ENCODE results near the gene IMMP2L.

The IMMP2L gene

DNA sequence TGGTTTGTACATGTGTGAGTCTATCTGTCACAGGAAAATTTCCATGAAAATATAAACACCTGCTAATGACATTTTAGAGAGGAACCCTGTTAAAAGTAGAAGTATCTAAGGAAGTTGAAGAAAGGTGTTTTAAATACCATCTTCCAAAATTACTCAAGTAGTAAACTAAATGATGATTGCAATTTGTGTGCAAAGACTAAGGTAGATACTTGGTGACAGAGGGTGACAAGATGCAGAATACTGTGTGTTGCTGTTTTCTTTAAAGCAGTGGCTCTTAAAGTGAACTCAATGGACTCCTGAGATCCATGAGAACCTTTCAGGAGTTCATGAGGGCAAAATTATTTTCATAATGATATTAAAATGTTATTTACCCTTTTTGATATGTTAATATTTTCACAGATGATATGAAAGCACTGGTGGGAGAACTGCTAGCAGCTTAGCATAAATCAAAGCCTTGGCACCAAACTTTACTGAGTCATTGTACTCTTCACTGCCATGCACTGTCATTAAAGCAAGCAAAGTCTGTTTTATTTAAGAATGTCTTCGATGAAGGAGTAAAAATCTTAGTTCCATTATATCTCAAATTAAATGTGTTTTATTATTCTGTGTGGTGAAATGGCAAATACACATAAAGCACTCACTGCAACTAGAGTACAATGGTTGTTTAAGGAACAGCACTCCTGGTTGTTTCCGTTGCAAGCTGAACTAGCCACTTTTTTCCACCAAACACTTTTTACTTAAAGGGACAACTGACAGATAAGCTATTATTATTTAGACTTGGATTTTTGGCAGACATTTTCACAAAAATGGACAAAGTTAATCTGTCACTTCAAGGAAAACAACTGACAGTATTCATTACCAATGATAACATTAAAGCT, 337.7 kb downstream of the IMMP2L start:
- H3K4me1 ChIP-seq (ENCODE audit: control insufficient read depth in 5 of 5, insufficient read depth in 5 of 5, low read length in 5 of 5) = peaks cover 0 to 15% (median 0%) of the 10 kb centered on the region in 5 donors
- no peak overlapping the region for H3K9ac ChIP-seq (ENCODE audit: low read length in 5 of 5)
- no peak overlapping the region for H3K4me3 ChIP-seq (ENCODE audit: low read depth in 1 of 5, low read length in 5 of 5)
- no peaks in the 10 kb centered on the region for H3K9me3 ChIP-seq (ENCODE audit: control insufficient read depth in 5 of 5, low read length in 5 of 5)
- H3K27ac ChIP-seq (ENCODE audit: low read depth, low read length) = no peak overlapping the region
- no peaks in the 10 kb centered on the region for H3K27me3 ChIP-seq (ENCODE audit: control insufficient read depth in 5 of 5, insufficient read depth in 4 of 5, low read length in 5 of 5)
- H3K36me3 ChIP-seq (ENCODE audit: control insufficient read depth in 5 of 5, insufficient read depth in 5 of 5, low read length in 5 of 5) = no peaks in the 10 kb centered on the region

DNA sequence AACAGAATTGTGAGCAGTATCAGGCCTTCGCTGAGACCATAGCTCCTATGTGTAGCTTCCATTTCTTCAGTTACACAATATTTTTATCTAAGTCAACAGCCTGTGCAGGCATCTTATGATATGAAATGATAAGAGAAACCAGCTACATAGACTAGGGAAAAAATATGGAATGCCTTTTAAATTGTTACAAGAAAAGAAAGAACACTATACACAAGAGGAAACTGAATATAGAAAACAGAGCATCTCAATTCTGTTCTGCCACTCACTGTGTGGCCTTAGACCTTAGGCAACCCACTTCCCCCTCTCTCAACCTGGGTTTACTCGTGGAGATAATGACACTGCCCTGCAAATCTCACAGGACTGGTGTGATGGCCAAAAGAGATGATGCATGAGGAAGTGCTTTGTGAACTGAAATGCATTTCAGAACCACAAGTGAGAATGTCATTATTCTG, 338.5 kb downstream of the IMMP2L start:
- H3K27me3 ChIP-seq (ENCODE audit: control insufficient read depth in 5 of 5, insufficient read depth in 4 of 5, low read length in 5 of 5) = no peaks in the 10 kb centered on the region
- no peaks in the 10 kb centered on the region for H3K9me3 ChIP-seq (ENCODE audit: control insufficient read depth in 5 of 5, low read length in 5 of 5)
- H3K27ac ChIP-seq (ENCODE audit: low read depth, low read length) = no peak overlapping the region
- H3K36me3 ChIP-seq (ENCODE audit: control insufficient read depth in 5 of 5, insufficient read depth in 5 of 5, low read length in 5 of 5) = no peaks in the 10 kb centered on the region
- H3K4me3 ChIP-seq (ENCODE audit: low read depth in 1 of 5, low read length in 5 of 5) = no peak overlapping the region
- peaks cover 0 to 12% (median 0%) of the 10 kb centered on the region in 5 donors for H3K4me1 ChIP-seq (ENCODE audit: control insufficient read depth in 5 of 5, insufficient read depth in 5 of 5, low read length in 5 of 5)
- H3K9ac ChIP-seq (ENCODE audit: low read length in 5 of 5) = no peak overlapping the region

DNA sequence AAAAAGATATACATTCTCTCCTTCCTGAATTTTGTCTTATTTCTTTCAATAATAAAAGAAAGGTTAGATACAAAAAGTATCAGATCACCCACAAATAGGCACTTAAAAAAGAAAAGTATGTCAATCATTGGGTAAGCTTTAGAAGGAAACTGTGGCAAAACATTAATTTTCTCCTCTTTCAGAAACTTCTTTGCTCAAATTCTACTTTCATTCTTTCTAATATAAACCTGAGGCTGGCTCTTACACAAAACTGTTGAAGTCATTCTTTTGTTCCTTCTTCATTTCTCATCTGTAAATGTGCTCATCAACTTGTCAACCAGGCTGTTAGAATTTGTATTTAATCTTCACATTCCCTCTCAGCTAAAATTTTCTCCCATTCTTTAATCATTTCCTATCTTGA, 346.7 kb downstream of the IMMP2L start:
- Histone ChIP-seq H3K36me3 (ENCODE audit: control insufficient read depth in 5 of 5, insufficient read depth in 5 of 5, low read length in 5 of 5) (no peaks in the 10 kb centered on the region), H3K4me1 (ENCODE audit: control insufficient read depth in 5 of 5, insufficient read depth in 5 of 5, low read length in 5 of 5) (no peaks in the 10 kb centered on the region), H3K27ac (ENCODE audit: low read depth, low read length) (no peak overlapping the region), H3K9ac (ENCODE audit: low read length in 5 of 5) (no peak overlapping the region), H3K9me3 (ENCODE audit: control insufficient read depth in 5 of 5, low read length in 5 of 5) (no peaks in the 10 kb centered on the region), H3K27me3 (ENCODE audit: control insufficient read depth in 5 of 5, insufficient read depth in 4 of 5, low read length in 5 of 5) (no peaks in the 10 kb centered on the region), H3K4me3 (ENCODE audit: low read depth in 1 of 5, low read length in 5 of 5) (no peak overlapping the region)

DNA sequence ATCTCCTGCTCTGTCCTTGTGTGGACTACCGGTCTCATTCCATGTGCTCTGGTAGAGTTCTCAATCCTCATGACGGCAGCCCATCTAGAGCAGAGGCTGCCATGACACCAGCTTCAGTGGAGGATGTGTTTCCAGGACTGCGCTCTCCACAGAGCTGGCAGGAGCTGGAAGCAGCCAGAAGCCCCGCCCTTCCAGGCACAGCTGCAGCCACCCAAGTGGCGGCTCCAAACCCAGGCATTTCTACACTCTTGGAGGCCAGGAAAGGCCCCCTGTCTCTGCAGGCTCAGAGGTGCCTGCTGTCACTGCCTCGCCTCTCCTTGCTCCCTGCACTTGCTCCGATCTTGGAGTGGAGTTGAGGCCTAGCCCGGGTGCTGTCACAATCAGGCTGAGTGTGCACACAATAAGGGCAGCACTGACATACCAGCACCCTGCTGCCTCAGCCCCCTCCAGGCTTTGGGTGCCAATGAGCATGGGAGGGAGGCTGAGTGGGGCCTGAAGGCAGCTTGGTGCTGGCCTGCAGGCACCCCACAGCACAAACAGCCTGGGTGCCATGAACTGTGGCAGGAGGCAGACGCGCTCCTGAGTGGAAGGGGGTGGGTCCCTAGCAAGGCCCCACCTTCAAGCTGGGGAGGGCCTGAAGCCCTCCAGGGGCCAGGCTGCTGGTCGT, 349.3 kb downstream of the IMMP2L start:
- Histone ChIP-seq H3K4me1 (ENCODE audit: control insufficient read depth in 5 of 5, insufficient read depth in 5 of 5, low read length in 5 of 5) (no peaks in the 10 kb centered on the region), H3K9me3 (ENCODE audit: control insufficient read depth in 5 of 5, low read length in 5 of 5) (no peaks in the 10 kb centered on the region), H3K27ac (ENCODE audit: low read depth, low read length) (no peak overlapping the region), H3K9ac (ENCODE audit: low read length in 5 of 5) (no peak overlapping the region), H3K4me3 (ENCODE audit: low read depth in 1 of 5, low read length in 5 of 5) (no peak overlapping the region), H3K27me3 (ENCODE audit: control insufficient read depth in 5 of 5, insufficient read depth in 4 of 5, low read length in 5 of 5) (no peaks in the 10 kb centered on the region), H3K36me3 (ENCODE audit: control insufficient read depth in 5 of 5, insufficient read depth in 5 of 5, low read length in 5 of 5) (no peaks in the 10 kb centered on the region)

DNA sequence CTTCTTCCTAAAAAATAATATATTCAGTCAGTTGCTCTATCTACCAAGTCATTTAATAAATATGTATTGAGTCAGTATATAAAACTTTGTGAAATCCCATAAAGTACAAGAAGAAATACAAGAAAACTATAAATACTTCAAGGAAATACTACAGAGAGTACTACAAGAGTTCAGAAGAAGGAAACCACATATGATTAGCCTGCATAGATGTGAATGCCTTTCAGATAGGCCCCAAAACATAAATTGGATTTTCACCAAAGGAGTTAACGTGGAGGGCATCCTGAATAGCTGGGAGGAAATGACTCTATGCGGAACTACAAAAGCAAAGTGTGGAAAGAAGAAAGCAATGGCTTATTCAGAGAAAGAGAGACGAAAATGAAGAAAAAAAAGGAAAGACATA, 351.3 kb downstream of the IMMP2L start:
- H3K9me3 ChIP-seq (ENCODE audit: control insufficient read depth in 5 of 5, low read length in 5 of 5) = no peaks in the 10 kb centered on the region
- no peaks in the 10 kb centered on the region for H3K36me3 ChIP-seq (ENCODE audit: control insufficient read depth in 5 of 5, insufficient read depth in 5 of 5, low read length in 5 of 5)
- no peaks in the 10 kb centered on the region for H3K4me1 ChIP-seq (ENCODE audit: control insufficient read depth in 5 of 5, insufficient read depth in 5 of 5, low read length in 5 of 5)
- no peak overlapping the region for H3K9ac ChIP-seq (ENCODE audit: low read length in 5 of 5)
- no peak overlapping the region for H3K4me3 ChIP-seq (ENCODE audit: low read depth in 1 of 5, low read length in 5 of 5)
- H3K27me3 ChIP-seq (ENCODE audit: control insufficient read depth in 5 of 5, insufficient read depth in 4 of 5, low read length in 5 of 5) = no peaks in the 10 kb centered on the region
- no peak overlapping the region for H3K27ac ChIP-seq (ENCODE audit: low read depth, low read length)

DNA sequence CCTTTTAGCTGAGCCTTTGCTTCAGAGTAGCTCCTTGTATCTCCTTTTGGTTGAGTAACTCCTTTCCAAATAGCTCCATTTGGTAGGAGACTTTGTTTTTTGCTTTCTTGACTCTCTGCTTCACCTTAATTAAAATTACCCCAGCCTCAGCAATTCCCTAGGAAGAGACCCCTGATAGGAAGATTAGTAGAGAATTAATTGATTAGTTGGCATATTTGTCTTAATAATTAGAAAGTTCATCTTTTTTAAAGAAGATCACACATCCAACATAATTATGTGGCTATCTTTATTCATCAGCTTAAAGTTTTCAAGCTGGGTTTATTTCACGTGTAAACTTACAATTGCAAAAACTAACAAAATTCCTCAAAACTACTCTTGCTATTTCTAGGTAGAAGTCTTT, 352.2 kb downstream of the IMMP2L start:
- peaks cover 0 to 3% (median 0%) of the 10 kb centered on the region in 5 donors for H3K4me1 ChIP-seq (ENCODE audit: control insufficient read depth in 5 of 5, insufficient read depth in 5 of 5, low read length in 5 of 5)
- H3K27ac ChIP-seq (ENCODE audit: low read depth, low read length) = no peak overlapping the region
- H3K9ac ChIP-seq (ENCODE audit: low read length in 5 of 5) = no peak overlapping the region
- H3K4me3 ChIP-seq (ENCODE audit: low read depth in 1 of 5, low read length in 5 of 5) = no peak overlapping the region
- no peaks in the 10 kb centered on the region for H3K9me3 ChIP-seq (ENCODE audit: control insufficient read depth in 5 of 5, low read length in 5 of 5)
- H3K27me3 ChIP-seq (ENCODE audit: control insufficient read depth in 5 of 5, insufficient read depth in 4 of 5, low read length in 5 of 5) = no peaks in the 10 kb centered on the region
- H3K36me3 ChIP-seq (ENCODE audit: control insufficient read depth in 5 of 5, insufficient read depth in 5 of 5, low read length in 5 of 5) = no peaks in the 10 kb centered on the region

DNA sequence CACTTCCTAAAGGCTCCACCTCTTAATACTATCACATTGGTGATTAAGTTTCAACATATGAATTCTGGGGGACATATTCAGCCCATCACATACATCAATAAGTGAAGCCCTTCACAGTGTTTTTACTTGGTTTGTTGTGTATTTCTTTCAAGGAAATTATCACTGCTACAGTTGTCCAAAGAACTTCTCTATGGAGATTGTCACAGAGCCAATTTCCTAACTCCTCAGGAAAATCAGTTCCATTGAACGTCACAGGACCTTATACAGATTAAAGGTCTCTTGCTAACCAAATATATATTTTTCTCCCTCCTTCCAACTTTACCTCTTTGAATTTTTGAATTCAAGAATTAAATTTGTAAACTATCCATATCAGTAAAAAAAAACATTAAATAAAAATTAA, 357.0 kb downstream of the IMMP2L start:
- no peaks in the 10 kb centered on the region for H3K36me3 ChIP-seq (ENCODE audit: control insufficient read depth in 5 of 5, insufficient read depth in 5 of 5, low read length in 5 of 5)
- H3K9ac ChIP-seq (ENCODE audit: low read length in 5 of 5) = no peak overlapping the region
- no peak overlapping the region for H3K4me3 ChIP-seq (ENCODE audit: low read depth in 1 of 5, low read length in 5 of 5)
- H3K9me3 ChIP-seq (ENCODE audit: control insufficient read depth in 5 of 5, low read length in 5 of 5) = peaks cover 0 to 6% (median 2%) of the 10 kb centered on the region in 5 donors
- H3K27me3 ChIP-seq (ENCODE audit: control insufficient read depth in 5 of 5, insufficient read depth in 4 of 5, low read length in 5 of 5) = no peaks in the 10 kb centered on the region
- H3K27ac ChIP-seq (ENCODE audit: low read depth, low read length) = no peak overlapping the region
- H3K4me1 ChIP-seq (ENCODE audit: control insufficient read depth in 5 of 5, insufficient read depth in 5 of 5, low read length in 5 of 5) = peaks cover 0 to 3% (median 0%) of the 10 kb centered on the region in 5 donors

DNA sequence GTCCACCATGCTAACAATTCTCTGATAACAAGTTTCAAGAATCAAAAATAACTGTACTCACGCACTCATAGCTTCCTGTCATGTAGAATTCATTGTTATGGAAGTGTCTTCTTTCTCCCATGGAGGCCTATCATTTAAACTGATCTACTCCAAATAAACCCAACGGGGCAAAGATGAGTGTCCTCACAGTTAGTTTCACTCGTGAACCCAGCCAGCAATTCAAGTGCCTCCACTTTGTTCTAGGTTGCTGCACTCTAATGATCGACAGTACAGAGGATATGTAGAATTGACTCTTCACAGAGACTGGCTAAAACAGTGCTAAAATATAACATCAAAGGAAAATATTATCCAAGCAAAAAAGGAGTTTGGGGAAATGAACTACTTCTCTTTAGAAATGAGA, 360.0 kb downstream of the IMMP2L start:
- no peak overlapping the region for H3K9ac ChIP-seq (ENCODE audit: low read length in 5 of 5)
- no peak overlapping the region for H3K4me3 ChIP-seq (ENCODE audit: low read depth in 1 of 5, low read length in 5 of 5)
- no peaks in the 10 kb centered on the region for H3K36me3 ChIP-seq (ENCODE audit: control insufficient read depth in 5 of 5, insufficient read depth in 5 of 5, low read length in 5 of 5)
- no peaks in the 10 kb centered on the region for H3K27me3 ChIP-seq (ENCODE audit: control insufficient read depth in 5 of 5, insufficient read depth in 4 of 5, low read length in 5 of 5)
- peaks cover 0 to 6% (median 2%) of the 10 kb centered on the region in 5 donors for H3K9me3 ChIP-seq (ENCODE audit: control insufficient read depth in 5 of 5, low read length in 5 of 5)
- H3K27ac ChIP-seq (ENCODE audit: low read depth, low read length) = no peak overlapping the region
- peaks cover 0 to 3% (median 0%) of the 10 kb centered on the region in 5 donors for H3K4me1 ChIP-seq (ENCODE audit: control insufficient read depth in 5 of 5, insufficient read depth in 5 of 5, low read length in 5 of 5)

DNA sequence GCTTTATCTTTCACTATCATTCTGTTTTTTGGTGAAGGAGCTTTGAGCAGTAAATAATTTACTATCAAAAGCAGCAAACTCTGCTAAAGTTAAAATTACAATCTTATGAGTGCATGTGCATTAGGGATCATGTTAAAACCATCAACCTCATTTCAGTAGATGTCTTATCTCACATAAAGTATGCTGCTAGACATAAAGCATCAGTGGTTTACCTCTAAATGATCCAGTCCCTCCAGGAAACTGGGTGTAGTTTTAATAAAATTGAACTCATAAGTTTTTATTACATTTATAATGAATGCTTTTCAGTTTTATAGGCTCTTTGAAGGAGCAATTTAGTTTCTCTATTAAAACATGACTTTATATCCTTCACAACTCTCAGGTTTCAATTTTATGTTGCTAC, 362.6 kb downstream of the IMMP2L start:
- H3K27ac ChIP-seq (ENCODE audit: low read depth, low read length) = no peak overlapping the region
- no peak overlapping the region for H3K4me3 ChIP-seq (ENCODE audit: low read depth in 1 of 5, low read length in 5 of 5)
- no peak overlapping the region for H3K9ac ChIP-seq (ENCODE audit: low read length in 5 of 5)
- H3K4me1 ChIP-seq (ENCODE audit: control insufficient read depth in 5 of 5, insufficient read depth in 5 of 5, low read length in 5 of 5) = no peaks in the 10 kb centered on the region
- no peaks in the 10 kb centered on the region for H3K36me3 ChIP-seq (ENCODE audit: control insufficient read depth in 5 of 5, insufficient read depth in 5 of 5, low read length in 5 of 5)
- H3K27me3 ChIP-seq (ENCODE audit: control insufficient read depth in 5 of 5, insufficient read depth in 4 of 5, low read length in 5 of 5) = no peaks in the 10 kb centered on the region
- H3K9me3 ChIP-seq (ENCODE audit: control insufficient read depth in 5 of 5, low read length in 5 of 5) = peaks cover 0 to 6% (median 2%) of the 10 kb centered on the region in 5 donors

DNA sequence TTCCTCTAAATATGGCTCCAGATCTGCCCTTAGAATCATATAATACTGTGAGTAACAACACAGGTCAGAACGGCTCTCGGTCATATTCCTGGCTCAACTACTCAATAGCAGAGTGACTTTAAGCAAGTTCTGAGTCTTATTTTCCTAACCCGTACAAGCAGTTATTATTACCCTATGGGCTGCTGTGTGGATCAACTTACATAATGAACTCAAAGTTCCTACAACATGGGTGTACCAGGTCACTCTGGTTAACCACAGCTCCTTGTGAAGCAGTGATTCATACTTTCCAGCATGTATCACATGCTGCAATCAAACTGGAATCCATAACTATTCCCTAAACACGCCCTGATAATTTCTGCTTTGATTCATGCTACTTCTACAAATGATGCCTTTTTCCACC, 364.0 kb downstream of the IMMP2L start:
- Histone ChIP-seq H3K4me1 (ENCODE audit: control insufficient read depth in 5 of 5, insufficient read depth in 5 of 5, low read length in 5 of 5) (no peaks in the 10 kb centered on the region), H3K36me3 (ENCODE audit: control insufficient read depth in 5 of 5, insufficient read depth in 5 of 5, low read length in 5 of 5) (no peaks in the 10 kb centered on the region), H3K27me3 (ENCODE audit: control insufficient read depth in 5 of 5, insufficient read depth in 4 of 5, low read length in 5 of 5) (no peaks in the 10 kb centered on the region), H3K9ac (ENCODE audit: low read length in 5 of 5) (no peak overlapping the region), H3K4me3 (ENCODE audit: low read depth in 1 of 5, low read length in 5 of 5) (no peak overlapping the region), H3K27ac (ENCODE audit: low read depth, low read length) (no peak overlapping the region), H3K9me3 (ENCODE audit: control insufficient read depth in 5 of 5, low read length in 5 of 5) (peaks cover 0 to 6% (median 2%) of the 10 kb centered on the region in 5 donors)
